ENCODE data around the gene MT3.

The MT3 gene

GRCh38 chr16:56631832-56632155 lies 42.5 kb downstream of the MT3 start:
- DNase-seq = no peak

DNA sequence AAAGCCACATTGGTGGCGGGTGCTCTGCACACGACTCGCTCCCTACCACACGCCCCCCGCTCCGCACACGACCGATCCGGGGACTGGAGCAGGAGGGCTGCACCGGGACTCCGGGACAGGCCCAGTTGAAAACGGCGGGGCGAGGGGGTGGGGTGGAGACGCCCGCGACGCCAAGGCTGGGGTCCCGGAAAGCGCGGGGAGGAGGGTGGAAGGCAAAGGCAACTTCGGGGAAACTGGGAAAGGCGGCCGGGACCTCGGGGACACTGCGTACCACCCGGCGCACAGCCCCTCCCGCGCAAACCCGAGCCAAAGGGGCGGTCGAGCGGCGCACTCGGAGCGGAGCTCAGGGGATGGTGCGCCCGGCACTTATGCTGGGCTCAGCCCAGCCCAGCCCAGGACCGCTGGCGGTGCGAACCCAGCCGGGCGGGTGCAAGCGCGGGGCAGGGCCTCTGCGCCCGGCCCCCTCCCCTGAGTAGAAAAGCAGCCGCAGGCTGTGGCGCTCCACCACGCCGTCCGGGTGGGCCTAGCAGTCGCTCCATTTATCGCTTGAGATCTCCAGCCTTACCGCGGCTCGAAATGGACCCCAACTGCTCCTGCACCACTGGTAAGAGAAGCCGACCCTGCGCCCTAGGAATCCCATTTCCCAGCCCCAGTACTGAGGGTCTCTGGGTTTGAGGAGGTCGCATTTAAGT lies 43.0 kb downstream of the MT3 start, which contains the start of gene MT1M:
MT1M (plus strand) TSS at position 504 of the 692 bp plus-strand sequence; CDS start at position 577, 73 bp downstream.
- no peak for DNase-seq

- no peak for DNase-seq
These were observed 43.6 kb downstream of the MT3 start for GRCh38 chr16:56632848-56633365.

- no peak for DNase-seq
These were observed 44.2 kb downstream of the MT3 start for GRCh38 chr16:56633535-56633934.

GRCh38 chr16:56634715-56635440 lies 45.5 kb downstream of the MT3 start:
- DNase-seq = no peak

- DNase-seq = no peak
These were observed 46.2 kb downstream of the MT3 start for GRCh38 chr16:56635441-56635967.

DNA sequence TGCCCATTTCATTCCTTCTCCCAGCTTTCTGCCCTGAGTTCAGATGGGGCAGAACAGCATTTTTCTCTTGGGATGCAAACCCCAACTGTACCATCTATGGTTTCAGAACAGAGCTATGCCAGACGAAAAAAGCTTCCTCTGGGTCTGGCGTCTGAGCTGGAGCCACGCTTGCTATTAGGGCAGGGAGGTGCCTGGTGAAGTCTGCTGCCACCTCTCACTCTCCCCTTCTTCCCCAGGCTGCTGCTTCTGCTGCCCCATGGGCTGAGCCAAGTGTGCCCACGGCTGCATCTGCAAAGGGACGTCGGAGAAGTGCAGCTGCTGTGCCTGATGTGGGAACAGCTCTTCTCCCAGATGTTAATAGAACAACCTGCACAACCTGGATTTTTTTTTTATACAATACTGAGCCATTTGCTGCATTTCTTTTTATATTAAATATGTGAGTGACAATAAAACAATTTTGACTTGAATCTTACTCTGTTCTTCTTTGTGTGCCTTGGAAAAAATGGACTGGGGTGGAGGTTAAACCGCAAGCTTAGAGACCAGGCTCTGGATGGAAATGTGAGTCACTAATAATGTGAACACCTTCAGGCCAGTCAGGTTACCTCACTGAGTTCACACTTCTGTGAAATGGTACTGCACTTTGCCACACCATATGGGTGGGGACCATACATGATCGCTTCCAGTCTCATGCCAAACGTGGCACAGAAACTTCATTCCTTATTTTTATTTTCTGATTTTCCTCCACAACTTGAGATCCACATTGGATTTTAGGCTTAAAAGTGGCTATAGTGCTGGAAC lies 47.5 kb downstream of the MT3 start:
- no peak for DNase-seq

DNA sequence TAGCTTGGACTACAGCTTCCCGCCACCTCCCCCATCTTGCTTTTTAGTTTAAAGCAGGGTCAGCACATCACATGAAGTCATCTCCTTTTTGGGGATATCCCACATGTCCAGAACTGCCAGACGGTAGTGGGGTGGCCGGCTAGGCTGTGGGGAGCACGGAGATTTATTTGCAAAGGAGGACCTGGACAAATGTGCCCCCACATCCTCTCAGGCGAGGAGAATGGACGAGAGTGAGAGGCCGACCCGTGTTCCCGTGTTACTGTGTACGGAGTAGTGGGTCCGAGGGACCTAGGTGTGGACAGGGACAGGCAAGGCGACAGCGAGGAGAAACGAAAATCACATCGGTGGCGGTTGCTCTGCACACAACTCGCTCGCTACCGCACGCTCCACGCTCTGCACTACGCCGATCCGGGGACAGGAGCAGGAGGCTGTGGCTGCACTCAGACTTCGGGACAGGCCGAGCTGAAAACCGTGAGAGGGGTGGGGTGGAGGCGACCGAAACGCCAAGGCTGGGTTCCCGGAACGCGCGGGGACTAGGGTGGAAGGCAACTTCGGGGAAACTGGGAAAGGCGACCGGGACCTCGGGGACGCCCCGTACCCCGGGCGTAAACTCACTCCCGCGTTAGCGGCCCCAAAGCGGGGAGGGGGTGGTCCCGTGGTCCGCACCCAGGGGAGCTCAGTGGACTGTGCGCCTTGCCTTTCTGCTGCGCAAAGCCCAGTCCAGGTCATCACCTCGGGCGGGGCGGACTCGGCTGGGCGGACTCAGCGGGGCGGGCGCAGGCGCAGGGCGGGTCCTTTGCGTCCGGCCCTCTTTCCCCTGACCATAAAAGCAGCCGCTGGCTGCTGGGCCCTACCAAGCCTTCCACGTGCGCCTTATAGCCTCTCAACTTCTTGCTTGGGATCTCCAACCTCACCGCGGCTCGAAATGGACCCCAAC lies 48.8 kb downstream of the MT3 start, which contains the start of gene MT1A:
MT1A (plus strand) TSS at position 853 of the 937 bp plus-strand sequence; CDS start at position 926, 73 bp downstream.
- DNase-seq = no peak

DNA sequence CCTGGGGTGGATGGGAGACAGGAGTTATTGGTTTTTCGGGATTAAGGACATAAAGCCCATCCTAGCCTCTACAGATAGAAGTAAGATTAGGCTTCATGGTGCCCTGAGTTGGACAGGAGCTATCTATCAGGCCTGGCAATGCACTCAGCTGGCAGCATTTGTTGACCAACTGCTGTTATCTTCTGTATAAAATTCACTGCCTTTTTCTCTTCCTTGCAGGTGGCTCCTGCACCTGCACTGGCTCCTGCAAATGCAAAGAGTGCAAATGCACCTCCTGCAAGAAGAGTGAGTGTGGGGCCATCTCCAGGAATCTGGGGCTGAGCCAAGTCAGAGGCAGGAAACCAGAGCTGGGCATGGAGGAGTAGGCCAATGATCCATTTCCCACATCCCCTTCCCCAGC lies 49.7 kb downstream of the MT3 start:
- DNase-seq = no peak

GRCh38 chr16:56640076-56640475 lies 50.7 kb downstream of the MT3 start:
- no peak for DNase-seq
